Gastrocnemius medialis (tissue), 4 donors: ENCODE data around the gene BUB1.

ENCODE experiments used
- POLR2A ChIP-seq, 2 donors: fragments of 450-650 bp; IDR thresholded peaks; one replicate each; pipeline ENCODE4 v1.6.1; 2017; ENCODE audit warnings: antibody characterized with exemption in 2 of 2, mild to moderate bottlenecking in 2 of 2, moderate library complexity in 2 of 2
- TF ChIP-seq, protein P1 (sequence below), 5 experiments: fragments of 450-650 bp in 3 of 5; fragments of 200-600 bp in 2 of 5; sonication (generic) in 2 of 5; IDR thresholded peaks in 4 of 5; conservative IDR thresholded peaks in 1 of 5; 1 replicate in 4 of 5; 2 replicates in 1 of 5; pipeline ENCODE4 v1.5.1; 2016 to 2019; ENCODE audit warnings: antibody characterized with exemption in 5 of 5, mild to moderate bottlenecking in 3 of 5, moderate library complexity in 3 of 5

DNA sequence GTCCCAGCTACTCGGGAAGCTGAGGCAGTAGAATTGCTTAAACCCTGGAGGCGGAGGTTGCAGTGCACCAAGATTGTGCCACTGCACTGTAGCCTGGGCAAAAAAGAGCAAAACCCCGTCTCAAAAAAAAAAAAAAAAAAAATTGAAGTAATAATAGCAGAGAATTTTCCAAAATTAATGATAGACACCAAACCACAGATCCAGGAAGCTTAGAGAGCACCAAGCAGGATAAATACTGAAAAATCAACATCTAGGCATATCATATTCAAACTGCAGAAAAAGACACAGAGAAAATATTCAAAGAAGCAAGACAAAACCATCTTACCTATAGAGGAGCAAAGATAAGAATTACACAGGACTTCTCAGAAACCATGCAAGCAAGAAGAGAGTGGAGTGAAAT, 33.5 kb downstream of the BUB1 start:
- TF ChIP-seq, protein P1, sequence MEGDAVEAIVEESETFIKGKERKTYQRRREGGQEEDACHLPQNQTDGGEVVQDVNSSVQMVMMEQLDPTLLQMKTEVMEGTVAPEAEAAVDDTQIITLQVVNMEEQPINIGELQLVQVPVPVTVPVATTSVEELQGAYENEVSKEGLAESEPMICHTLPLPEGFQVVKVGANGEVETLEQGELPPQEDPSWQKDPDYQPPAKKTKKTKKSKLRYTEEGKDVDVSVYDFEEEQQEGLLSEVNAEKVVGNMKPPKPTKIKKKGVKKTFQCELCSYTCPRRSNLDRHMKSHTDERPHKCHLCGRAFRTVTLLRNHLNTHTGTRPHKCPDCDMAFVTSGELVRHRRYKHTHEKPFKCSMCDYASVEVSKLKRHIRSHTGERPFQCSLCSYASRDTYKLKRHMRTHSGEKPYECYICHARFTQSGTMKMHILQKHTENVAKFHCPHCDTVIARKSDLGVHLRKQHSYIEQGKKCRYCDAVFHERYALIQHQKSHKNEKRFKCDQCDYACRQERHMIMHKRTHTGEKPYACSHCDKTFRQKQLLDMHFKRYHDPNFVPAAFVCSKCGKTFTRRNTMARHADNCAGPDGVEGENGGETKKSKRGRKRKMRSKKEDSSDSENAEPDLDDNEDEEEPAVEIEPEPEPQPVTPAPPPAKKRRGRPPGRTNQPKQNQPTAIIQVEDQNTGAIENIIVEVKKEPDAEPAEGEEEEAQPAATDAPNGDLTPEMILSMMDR (IDR thresholded peaks at IDR 0.05 in 4 of 5, conservative IDR thresholded peaks at IDR 0.05 in 1 of 5), result no peak
- TF ChIP-seq POLR2A (IDR thresholded peaks at IDR 0.05), result no peak
